HG02610 (cell line): Measurements from ENCODE around the gene NPHP1.
"Not testable (repeated sequence)": the region's sequence is repeated elsewhere in the genome, so short reads cannot be mapped to it uniquely, and the experiment has no call there.

ENCODE experiments used
- ATAC-seq: cut with Tn5 transposase; IDR thresholded peaks from one replicate; pipeline ENCODE4 v1.9.1; 2021; ENCODE audit warnings: mild to moderate bottlenecking, moderate library complexity; ENCODE audit not compliant: unreplicated experiment

Gene NPHP1

GRCh38 chr2:110105183-110105582 is 99.6 kb downstream of the NPHP1 start:
- no peak for ATAC-seq

GRCh38 chr2:110104025-110104771 is 100.6 kb downstream of the NPHP1 start:
- ATAC-seq: no peak

- no peak for ATAC-seq
Observed at GRCh38 chr2:110103061-110103961, 101.5 kb downstream of the NPHP1 start.

GRCh38 chr2:110101901-110102803 is 102.7 kb downstream of the NPHP1 start:
- ATAC-seq: no peak

GRCh38 chr2:110101280-110101844 is 103.5 kb downstream of the NPHP1 start:
- ATAC-seq: no peak

- not testable (repeated sequence) for ATAC-seq
Observed at GRCh38 chr2:110100880-110101279, 103.9 kb downstream of the NPHP1 start.

- no peak for ATAC-seq
Observed at GRCh38 chr2:110100480-110100879, 104.3 kb downstream of the NPHP1 start.

- no peak for ATAC-seq
Observed at GRCh38 chr2:110099471-110100225, 105.2 kb downstream of the NPHP1 start.

- ATAC-seq: no peak
Observed at GRCh38 chr2:110099038-110099425, 105.8 kb downstream of the NPHP1 start.

- ATAC-seq: no peak
Observed at GRCh38 chr2:110097506-110098220, 107.2 kb downstream of the NPHP1 start.

- no peak for ATAC-seq
Observed at GRCh38 chr2:110095994-110096633, 108.7 kb downstream of the NPHP1 start.

- not testable (repeated sequence) for ATAC-seq
Observed at GRCh38 chr2:110094884-110095534, 109.8 kb downstream of the NPHP1 start.

GRCh38 chr2:110093924-110094323 is 110.9 kb downstream of the NPHP1 start:
- not testable (repeated sequence) for ATAC-seq

- not testable (repeated sequence) for ATAC-seq
Observed at GRCh38 chr2:110090164-110090563, 114.6 kb downstream of the NPHP1 start.

GRCh38 chr2:110083757-110084156 is 121.1 kb downstream of the NPHP1 start:
- not testable (repeated sequence) for ATAC-seq

- not testable (repeated sequence) for ATAC-seq
Observed at GRCh38 chr2:110083162-110083561, 121.7 kb downstream of the NPHP1 start.

- not testable (repeated sequence) for ATAC-seq
Observed at GRCh38 chr2:110078104-110078503, 126.7 kb downstream of the NPHP1 start.

GRCh38 chr2:110075896-110076295 is 128.9 kb downstream of the NPHP1 start:
- ATAC-seq: not testable (repeated sequence)
